Activated CD8-positive, alpha-beta memory T cell treated with anti-CD3 and anti-CD28 coated beads, Interleukin-2, amount 50 U/mL, for 24 hours (primary cell): ENCODE data around the gene SLC2A3.
"Not testable (repeated sequence)": the region's sequence is repeated elsewhere in the genome, so short reads cannot be mapped to it uniquely, and the experiment has no call there.

Experiments used
- DNase-seq: peaks from one replicate; pipeline ENCODE4 v3.0.0-alpha.2; 2020; ENCODE audit errors: extremely low read depth

Gene SLC2A3

DNA sequence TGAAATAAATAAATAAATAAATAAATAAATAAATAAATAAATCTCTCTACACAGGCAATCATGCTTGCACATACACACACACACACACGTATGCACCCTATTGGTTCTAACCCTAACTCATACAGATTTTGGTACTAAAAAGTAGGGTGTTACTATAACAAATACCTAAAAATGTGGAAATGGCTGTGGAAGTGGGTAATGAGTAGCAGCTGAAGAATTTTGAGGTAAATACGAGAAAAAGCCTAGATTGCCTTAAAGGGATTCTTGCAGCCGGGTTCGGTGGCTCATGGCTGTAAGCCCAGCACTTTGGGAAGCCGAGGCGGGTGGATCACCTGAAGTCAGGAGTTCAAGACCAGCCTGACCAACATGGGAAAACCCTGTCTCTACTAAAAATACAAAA is 15.7 kb upstream of the SLC2A3 start:
- DNase-seq: no peak

DNA sequence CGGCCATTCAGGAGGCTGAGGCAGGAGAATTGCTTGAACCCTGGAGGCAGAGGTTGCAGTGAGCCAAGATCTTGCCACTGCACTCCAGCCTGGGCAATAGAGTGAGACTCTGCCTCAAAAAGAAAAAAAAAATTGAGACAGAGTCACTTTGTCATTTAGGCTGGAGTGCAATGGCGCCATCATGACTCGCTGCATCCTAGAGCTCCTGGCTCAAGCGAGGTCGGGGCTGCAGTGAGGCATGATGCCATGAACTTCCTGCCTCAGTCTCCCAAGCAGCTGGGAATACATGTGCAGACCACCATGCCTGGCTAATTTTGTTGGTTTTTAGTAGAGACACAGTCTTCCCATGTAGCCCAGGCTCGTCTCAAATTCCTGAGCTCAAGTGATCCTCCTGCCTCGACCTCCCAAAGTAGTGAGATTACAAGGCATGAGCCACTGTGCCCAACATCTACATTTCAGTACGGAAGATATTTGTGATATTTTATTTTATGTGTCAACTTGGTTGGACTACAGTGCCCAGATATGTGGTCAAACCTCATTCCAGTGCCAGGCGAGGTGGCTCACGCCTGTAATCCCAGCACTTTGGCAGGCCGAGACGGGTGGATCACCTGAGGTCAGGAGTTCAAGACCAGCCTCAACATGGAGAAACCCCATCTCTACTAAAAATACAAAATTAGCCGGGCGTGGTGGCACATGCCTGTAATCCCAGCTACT is 14.4 kb upstream of the SLC2A3 start:
- not testable (repeated sequence) for DNase-seq

DNA sequence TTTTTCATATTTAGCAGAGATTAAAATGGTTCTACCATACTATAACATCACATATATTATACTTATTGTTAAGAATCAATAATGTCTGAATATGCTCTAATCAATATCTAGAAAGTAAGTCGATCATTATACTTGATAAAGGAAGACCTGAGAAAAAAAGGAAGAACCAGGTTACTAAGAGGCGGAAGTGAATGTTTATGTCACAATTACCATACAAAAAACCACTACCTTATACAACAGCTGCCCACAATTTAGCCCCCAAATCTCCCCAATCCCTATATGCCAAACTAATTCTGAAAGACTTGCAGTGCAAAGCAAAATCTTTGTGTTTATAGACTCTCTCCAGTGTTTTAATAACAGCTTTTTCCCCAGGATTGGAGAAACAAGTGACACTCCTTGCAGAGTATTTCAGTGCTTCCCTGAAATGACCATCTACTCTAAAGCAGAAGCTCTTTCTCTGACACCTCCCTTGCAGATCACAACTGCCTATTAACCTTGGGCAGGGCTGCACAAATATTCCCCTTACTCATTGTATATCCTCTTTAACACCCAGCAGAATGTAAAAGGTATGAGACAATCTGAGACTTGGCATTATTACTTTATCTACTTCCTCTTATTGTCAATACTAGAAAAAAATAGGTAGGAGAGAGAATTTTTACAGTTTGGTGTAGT is 12.7 kb upstream of the SLC2A3 start:
- DNase-seq: no peak

DNA sequence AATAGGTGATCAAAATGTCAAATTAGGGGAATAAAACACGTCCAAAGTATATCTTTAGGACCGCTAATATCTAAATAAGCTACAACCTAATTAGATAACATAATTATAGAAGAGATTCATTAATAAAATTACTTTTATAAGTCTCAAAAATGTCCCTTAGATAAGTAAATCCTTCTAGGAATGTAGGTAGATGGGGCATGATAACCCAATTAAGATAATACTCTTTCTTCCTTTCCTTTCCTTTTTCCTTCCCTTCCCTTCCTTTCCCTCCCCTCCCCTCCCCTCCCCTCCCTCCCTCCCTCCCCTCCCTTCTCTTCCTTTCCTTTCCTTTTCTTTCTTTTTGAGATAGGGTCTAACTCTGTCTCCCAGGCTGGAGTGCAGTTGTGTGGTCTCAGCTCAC is 11.0 kb upstream of the SLC2A3 start:
- no peak for DNase-seq

DNA sequence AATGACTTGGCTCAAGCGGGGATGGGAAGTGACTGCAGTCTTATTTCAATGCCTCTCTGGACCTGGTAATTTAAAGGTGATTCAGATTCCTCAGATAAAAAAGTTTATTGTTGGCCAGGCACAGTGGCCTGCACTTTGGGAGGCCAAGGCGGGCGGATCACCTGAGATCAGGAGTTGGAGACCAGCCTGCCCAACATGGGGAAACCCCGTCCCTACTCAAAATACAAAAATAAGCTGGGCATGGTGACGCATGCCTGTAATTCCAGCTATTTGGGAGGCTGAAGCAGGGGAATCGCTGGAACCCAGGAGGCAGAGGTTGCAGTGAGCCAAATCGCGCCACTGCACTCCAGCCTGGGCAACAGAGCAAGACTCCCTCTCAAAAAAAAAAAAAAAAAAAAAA is 8.8 kb upstream of the SLC2A3 start:
- not testable (repeated sequence) for DNase-seq

DNA sequence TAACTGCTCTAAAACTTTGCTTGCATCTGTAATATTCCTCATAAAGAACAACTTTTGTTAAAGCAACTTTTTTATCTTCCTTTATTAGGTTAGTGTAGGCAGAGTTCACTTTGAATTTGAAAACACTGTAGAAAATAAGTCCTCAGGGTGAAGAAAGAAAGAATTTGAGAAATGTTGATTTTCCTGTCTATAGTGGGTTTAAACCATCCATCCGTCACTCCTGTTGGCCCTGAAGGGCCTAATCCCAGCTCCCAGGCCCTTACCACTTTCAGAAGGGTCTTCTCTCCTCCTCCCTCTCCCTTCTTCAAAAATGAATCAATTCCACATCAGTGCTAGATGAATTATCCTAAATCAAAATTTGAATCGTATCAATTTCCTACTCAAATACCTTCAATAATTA is 4.9 kb upstream of the SLC2A3 start:
- DNase-seq: no peak

DNA sequence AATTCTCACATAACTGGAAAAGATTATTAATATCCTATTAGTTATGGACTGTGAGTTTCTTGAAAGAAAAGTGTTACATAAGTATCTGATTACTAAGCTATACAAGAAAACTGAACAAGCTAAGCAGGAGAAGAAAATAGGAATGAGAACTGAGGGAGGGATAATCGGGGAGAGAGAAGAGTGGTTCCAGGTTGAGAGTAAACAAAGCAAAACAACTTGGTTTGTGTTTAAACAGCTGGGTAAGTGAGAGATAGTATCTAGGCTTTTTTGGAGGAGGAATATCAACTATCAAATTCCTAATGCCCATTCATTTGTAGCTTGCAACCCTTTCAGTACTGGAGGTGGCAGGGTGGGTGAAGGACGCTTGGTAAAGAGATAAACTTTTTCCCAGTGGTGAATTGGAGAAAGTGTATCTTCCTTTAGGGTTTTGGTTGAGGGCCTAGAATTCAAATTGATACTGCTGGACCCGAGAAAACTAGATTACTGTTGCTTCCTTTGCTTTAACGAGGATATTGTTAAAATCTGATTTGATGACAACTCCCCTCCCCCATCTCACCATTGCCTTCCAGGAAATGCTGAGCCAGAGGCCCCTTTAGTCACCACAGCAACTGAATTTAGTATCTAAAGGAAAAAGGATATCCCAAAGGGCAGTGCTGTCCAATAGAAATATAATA is 2.0 kb upstream of the SLC2A3 start:
- no peak for DNase-seq

DNA sequence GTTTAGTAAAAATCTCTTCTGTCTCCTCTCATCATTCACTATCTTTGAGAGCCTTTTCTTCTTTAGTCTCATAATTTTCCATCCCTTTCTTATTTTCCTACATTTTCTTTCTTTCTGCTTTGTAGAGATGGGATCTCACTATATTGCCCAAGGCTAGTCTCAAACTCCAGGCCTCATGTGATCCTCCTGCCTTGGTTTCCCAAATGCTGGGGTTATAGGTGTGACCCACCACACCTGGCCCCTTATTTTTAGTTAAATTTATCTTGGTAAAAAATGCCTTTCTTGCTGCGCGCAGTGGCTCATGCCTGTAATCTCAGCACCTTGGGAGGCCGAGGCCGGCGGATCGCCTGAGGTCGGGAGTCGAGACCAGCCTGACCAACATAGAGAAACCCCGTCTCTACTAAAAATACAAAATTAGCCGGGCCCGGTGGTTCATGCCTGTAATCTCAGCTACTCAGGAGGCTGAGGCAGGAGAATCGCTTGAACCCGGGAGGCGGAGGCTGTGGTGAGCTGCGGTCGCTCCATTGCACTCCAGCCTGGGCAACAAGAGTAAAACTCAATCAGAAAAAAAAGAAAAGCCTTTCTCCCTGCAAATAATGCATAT is 996 bp downstream of the SLC2A3 start:
- DNase-seq: no peak

DNA sequence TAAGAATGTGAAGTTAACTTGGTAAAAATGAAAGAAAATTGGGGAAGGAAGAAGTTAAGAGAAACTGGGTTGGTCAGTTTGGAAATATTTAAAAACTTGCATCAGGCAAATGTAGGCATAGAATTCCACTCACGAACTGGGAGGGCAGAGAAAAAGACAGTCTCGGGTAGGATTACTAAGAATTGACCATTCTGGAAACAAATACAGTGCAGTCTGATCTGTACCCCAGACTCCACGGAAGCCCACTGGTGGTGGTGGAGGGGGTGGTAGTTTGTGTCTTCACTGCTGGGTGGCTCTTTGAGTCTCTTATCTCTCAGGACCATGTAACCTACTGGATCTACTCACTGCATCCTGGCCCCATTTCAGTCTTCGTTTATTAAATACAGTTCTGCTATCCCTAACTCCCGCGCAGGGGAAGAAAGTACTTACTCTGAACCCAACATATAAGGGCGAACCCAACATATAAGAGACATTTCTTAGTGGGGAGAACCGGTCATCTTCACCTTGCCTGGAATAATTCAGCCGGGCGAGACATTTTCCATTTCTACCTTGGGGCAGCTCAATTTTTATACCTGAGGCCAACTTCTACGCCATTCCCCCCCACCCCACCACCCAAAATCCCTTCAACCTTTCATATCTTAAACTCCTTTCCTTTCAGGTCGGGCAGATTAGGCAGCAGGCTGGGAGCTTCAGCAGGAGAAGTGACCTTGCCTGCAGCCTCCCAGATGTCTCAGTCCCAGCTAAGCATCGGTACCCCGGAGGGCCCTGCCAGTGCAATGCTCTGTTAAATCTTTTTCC is 1.7 kb downstream of the SLC2A3 start:
- DNase-seq: no peak

DNA sequence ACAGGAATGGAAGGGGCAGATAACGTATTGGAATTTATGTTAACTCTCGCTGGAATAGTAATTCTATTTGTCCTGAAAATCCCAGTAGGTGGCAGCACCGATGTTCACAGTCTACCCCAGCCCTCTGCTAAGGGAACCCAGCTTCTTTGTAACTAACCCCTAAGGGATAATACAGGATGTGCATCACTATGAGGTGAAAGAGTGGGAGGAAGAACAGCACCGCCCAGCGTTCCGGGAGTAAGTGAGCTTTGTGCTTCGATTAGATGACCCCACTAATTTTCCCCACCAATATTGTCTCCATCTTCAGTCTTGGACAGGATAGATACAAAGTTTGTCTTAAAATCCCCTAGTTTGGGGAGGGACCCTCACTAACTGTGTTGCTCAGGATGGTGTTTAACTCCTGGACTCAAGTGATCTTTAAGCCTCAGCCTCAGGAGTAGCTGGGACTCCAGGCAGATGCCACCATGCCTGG is 2.7 kb downstream of the SLC2A3 start:
- peak; percentile 73 for DNase-seq

DNA sequence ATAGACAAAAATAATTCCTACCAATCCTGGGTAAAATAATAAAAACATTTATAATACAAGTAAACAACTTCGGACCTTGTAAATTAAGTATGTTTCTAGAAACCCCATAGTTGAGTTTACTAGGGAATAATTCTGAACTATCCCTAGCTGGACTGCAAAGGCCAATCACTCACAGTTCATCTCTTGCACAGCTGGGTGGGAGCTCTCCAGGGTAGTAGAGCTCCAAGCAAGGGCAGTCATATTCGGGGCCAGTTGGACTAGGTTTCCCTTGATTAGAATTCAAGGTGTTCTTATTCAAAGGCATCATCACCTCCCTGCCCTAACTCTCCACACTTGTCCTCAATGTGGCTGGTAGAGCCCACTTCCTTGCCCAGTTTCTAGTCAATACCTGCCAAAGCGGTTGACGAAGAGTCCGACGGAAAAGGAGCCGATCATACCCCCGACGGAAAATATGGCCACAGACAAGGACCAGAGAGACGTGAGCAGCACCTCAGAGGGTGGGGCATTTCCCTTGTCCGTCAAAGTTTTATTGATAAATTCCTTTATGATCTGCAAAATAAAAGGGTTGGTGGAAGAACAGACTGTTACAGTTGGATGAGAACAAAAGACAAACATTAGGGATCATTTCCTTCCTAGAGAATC is 3.3 kb downstream of the SLC2A3 start:
- not testable (repeated sequence) for DNase-seq

DNA sequence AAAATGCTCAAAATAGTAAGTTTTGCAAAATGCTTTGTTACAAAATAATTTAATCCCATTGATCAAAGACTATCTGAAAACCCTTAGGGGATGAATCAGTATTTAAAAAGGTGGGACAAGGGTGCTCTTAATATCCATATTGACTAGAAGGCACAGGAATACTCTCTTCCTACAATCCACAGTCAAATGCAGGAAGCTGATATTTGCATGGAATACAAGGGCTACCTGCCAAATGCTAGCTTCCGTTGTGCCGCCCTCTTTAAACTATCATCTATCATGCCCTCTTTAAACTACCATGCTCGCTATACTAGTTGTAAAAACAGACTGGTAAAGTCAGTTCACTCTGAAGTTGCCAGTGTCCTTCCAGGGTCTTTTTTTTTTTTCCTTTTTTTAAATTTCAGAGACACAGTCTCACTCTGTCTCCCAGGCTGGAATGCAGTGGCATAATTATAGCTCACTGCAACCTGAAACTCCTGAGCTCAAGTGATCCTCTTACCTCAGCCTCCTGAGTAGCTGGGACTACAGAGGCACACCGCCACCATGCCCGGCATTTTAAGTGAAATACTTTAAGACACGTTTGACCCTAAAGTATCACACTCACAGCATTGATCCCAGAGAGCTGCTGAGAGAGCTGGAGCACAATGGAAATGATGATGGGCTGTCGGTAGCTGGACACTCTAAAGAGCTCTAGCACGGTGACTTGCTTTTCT is 6.7 kb downstream of the SLC2A3 start:
- no peak for DNase-seq

DNA sequence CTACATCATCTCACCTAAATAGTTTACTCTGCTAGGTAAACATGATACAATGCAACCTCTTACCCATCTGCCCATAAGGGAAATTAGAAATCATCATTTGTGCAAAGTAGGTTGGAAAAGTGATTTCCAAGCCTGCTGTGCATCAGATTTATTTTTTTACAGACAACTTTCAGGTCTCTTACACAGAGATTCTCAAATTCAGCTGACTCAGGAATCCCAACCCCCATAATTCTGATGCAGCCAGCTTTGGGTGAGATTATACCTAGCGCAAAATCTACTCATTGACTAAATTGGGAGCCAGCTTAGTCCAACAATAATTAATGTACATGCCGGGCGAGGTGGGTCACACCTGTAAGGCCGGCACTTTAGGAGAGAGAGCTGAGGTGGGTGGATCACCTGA is 8.5 kb downstream of the SLC2A3 start:
- no peak for DNase-seq

DNA sequence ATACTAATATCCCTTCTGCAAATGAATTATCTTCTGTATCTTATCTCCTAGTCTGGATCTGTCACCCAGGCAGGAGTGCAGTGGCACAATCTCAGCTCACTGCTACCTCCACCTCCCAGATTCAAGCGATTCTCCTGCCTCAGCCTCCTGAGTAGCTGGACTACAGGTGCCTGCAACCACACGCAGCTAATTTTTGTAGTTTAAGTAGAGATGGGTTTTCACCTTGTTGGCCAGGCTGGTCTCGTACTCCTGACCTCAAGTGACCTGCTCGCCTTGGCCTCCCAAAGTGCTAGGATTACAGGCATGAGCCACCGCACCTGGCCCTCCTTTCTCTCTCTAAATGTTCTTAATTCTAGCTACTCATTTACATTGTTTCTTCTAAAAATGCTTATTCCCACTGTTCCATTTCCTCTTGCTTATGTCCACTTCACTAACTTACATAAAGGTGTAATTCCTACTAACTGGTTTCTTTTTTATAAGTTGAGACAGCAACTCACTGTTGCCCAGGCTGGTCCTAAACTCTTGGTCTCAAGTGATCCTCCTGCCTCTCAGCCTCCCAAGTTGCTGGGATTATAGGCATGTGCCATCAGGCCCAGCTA is 9.8 kb downstream of the SLC2A3 start:
- DNase-seq: not testable (repeated sequence)

DNA sequence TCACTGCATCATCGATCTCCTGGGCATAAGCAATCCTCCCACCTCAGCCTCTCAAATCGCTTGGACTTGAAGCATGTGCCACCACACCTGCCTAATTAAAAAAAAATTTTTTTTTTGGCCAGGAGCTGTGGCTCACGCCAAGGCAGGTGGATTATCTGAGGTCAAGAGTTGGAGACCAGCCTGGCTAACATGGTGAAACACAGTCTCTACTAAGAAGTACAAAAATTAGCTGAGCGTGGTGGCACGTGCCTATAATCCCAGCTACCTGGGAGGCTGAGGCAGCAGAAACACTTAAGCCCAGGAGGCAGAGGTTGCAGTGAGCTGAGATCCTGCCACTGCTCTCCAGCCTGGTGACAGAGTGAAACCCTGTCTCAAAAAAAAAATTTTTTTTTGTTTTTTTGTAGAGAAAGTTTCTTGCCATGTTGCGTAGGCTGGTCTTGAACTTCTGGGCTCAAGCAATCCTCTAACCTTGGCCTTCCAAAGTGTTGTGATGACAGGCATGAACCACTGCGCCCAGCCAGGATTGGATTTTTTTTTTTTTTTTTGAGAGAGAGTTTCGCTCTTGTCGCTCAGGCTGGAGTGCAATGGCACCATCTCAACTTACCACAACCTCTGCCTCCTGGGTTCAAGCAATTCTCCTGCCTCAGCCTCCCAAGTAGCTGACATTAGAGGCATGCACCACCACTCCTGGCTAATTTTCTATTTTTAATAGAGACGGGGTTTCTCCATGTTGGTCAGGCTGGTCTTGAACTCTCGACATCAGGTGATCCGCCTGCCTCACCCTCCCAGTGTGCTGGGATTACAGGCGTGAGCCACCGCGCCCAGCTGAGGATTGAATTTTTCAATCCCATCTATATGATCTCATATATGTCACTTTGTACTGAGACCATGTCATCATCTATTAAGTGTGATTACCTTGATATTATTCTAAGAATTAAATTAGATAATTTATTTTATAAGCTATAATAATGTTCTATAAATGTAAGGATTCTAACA is 12.4 kb downstream of the SLC2A3 start:
- no peak for DNase-seq

DNA sequence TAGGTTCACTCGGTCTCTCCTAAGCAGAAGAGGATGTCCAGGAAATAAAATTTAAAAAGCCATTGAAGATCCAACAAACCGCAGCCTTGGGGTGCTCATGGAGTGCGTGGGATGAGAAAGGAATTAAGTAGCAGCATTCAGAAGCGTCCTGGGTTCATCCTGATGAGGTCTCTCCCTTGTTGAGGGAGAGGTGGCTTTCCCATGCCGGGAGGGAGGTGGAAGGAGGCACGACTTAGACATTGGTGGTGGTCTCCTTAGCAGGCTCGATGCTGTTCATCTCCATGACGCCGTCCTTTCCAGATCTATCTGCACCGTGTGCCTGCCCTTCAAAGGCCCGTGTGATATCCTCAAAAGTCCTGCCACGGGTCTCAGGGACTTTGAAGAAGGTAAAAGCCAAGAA is 14.8 kb downstream of the SLC2A3 start:
- DNase-seq: not testable (repeated sequence)

DNA sequence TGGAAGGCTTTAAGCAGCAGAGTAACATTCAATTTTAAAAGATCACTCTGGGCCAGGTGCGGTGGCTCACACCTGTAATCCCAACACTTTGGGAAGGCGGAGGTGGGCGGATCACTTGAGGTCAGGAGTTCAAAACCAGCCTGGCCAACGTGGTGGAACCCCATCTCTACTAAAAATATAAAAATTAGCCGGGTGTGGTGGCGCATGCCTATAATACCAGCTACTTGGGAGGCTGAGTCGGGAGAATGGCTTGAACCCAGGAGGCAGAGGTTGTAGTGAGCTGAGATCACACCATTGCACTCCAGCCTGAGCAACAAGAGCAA is 17.8 kb downstream of the SLC2A3 start:
- DNase-seq: not testable (repeated sequence)

DNA sequence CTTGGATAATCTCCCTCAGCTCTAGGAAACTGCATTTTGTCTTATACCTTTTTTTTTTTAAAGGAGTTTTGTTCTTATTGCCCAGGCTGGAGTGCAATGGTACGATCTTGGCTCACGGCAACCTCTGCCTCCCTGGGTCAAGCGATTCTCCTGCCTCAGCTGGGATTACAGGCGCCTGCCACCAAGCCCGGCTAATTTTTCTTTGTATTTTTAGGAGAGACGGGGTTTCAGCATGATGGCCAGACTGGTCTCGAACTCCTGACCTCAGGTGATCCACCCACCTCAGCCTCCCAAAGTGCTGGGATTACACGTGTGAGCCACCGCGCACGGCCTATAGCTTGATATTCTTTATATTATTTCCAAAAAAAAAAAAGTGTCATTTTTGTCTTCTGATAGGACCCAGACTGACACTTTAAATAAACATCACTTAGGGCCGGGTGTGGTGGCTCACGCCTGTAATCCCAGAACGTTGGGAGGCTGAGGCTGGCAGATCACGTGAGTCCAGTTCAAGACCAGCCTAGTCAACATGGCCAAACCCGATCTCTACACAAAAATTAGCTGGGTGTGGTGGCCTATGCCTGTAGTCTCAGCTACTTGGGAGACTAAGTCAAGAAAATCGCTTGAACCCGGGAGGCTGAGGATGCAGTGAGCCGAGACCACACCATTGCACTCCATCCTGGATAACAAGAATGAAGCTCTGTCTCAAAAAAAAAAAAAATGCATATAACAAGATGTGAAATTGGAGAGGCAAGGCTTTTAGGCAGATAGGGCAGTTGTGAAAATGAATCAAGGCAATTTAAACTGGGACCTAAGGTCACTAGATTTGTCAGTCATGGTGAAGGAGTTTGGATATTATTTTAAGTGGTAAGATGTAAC is 18.4 kb downstream of the SLC2A3 start:
- no peak for DNase-seq
